Astrocyte (in vitro differentiated cells and primary cell): ENCODE data around the gene PPM1N. TPM values are rescaled to one million over a fixed set of nuclear protein-coding genes. Genes with fewer than 3 reads are reported as not detected.
"Not testable (repeated sequence)": the region's sequence is repeated elsewhere in the genome, so short reads cannot be mapped to it uniquely, and the experiment has no call there.

Experiments
- DNase-seq: peaks from one replicate; pipeline ENCODE4 v3.0.0-alpha.2; 2010; ENCODE audit warnings: low read depth
- FAIRE-seq: peaks from 2 replicates; lab custom pipeline; 2011; peaks lifted over from hg19 to GRCh38; lab: Jason Lieb, UNC
- H2AFZ ChIP-seq: 2 replicates; pipeline ENCODE4 v1.6.0; 2012; ENCODE audit warnings: low read depth, low read length, inconsistent platforms
- H3K27ac ChIP-seq: 2 replicates; pipeline ENCODE4 v1.5.1; 2011; ENCODE audit warnings: low read depth, low read length, inconsistent platforms
- H3K27me3 ChIP-seq: 2 replicates; pipeline ENCODE4 v1.6.0; 2011; ENCODE audit warnings: low read length, inconsistent platforms; ENCODE audit not compliant: insufficient read depth
- H3K36me3 ChIP-seq: 2 replicates; pipeline ENCODE4 v1.5.1; 2011; ENCODE audit warnings: low read length, inconsistent platforms; ENCODE audit not compliant: insufficient read depth
- H3K4me1 ChIP-seq: 2 replicates; pipeline ENCODE4 v1.5.1; 2011; ENCODE audit warnings: low read length, inconsistent platforms; ENCODE audit not compliant: insufficient read depth
- H3K4me2 ChIP-seq: 2 replicates; pipeline ENCODE4 v1.6.0; 2012; ENCODE audit warnings: low read length, inconsistent platforms
- H3K4me3 ChIP-seq: 2 replicates; pipeline ENCODE4 v1.5.1; 2011; ENCODE audit warnings: low read depth, mild to moderate bottlenecking, low read length, inconsistent platforms; ENCODE audit not compliant: insufficient read depth
- H3K79me2 ChIP-seq: 2 replicates; pipeline ENCODE4 v1.6.0; 2012; ENCODE audit warnings: mild to moderate bottlenecking, low read length, inconsistent platforms; ENCODE audit not compliant: insufficient read depth
- H3K9ac ChIP-seq: 2 replicates; pipeline ENCODE4 v1.6.0; 2012; ENCODE audit warnings: mild to moderate bottlenecking, low read length, inconsistent platforms
- H3K9me3 ChIP-seq: 2 replicates; pipeline ENCODE4 v1.5.1; 2012; ENCODE audit warnings: low read depth, mild to moderate bottlenecking, low read length, inconsistent platforms; ENCODE audit not compliant: insufficient read depth
- H4K20me1 ChIP-seq: 2 replicates; pipeline ENCODE4 v1.6.0; 2012; ENCODE audit warnings: low read length, inconsistent platforms; ENCODE audit not compliant: insufficient read depth
- H3K27ac Mint-ChIP-seq: one replicate; pipeline ENCODE4 v1.8.0; 2021; ENCODE audit warnings: mild to moderate bottlenecking, mixed read lengths; ENCODE audit not compliant: unreplicated experiment
- H3K27me3 Mint-ChIP-seq: one replicate; pipeline ENCODE4 v1.8.0; 2021; ENCODE audit warnings: low read depth, mixed read lengths; ENCODE audit not compliant: unreplicated experiment
- H3K36me3 Mint-ChIP-seq: one replicate; pipeline ENCODE4 v1.8.0; 2021; ENCODE audit warnings: low read depth, mixed read lengths; ENCODE audit not compliant: unreplicated experiment
- H3K4me1 Mint-ChIP-seq: one replicate; pipeline ENCODE4 v1.8.0; 2021; ENCODE audit warnings: low read depth, mixed read lengths; ENCODE audit not compliant: unreplicated experiment
- H3K4me3 Mint-ChIP-seq: one replicate; pipeline ENCODE4 v1.8.0; 2021; ENCODE audit warnings: mild to moderate bottlenecking, moderate library complexity, mixed read lengths; ENCODE audit not compliant: unreplicated experiment
- H3K9me3 Mint-ChIP-seq: one replicate; pipeline ENCODE4 v1.8.0; 2021; ENCODE audit warnings: mild to moderate bottlenecking, mixed read lengths; ENCODE audit not compliant: unreplicated experiment
- EZH2 ChIP-seq: IDR thresholded peaks from 2 replicates; pipeline ENCODE4 v1.6.1; 2012; ENCODE audit warnings: mild to moderate bottlenecking, low read length, inconsistent platforms; ENCODE audit not compliant: insufficient read depth
- total RNA-seq: library from RNA; stranded (reverse); gene quantifications from 2 replicates; pipeline ENCODE4 v1.2.1, GENCODE V29; 2021
- TF ChIP-seq, protein P1 (sequence below): IDR thresholded peaks from 2 replicates; pipeline ENCODE4 v1.5.1; 2011; ENCODE audit warnings: low read depth, mild to moderate bottlenecking, inconsistent platforms, low read length, moderate library complexity; ENCODE audit not compliant: insufficient read depth

Gene PPM1N
- total RNA-seq, 1 donor from 2014 or later, result 1.3 TPM

DNA sequence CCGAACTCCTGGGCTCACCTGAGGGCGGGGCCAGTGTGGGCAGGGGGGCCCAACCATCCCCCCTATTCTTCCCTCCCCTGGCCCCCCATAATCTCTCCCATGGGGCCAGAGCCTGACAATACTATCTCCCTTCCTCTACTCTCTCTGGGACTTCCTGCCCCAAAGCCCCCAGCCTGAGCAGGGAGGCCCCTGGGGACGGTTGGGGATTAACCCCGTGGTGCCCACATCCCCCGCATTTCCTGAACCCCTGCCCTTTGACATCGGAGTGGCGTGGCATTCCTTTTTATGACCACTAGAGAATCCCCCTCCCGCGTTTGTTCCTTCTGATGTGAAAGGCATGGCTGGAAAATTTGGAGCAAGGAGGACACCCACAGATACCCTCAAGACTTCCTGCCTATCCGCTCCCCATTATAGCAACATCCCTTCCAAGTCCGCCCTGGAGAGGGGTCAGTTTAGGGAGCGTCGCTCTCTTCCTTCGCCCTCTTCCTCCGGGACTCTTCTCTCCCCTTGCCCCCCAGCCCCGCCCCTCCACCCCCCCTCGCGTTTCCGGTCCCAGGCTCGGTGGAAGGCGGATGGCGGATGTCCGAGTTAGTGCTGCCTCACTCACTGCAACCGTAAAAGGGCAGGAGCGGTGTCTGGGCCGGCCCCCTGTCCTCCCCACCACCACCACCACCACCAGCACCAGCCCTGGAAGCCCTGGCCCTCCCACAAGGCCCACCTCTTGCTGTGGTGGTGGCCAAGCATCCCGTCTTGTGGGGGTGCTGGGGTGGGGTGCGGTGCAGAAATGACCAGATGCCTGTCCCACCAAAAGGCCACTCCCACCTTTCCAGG is 10.8 kb downstream of the PPM1N start:
- Histone ChIP-seq H3K9ac (peak overlapping the region; percentile 92), H3K36me3 (peaks cover 13% of the 10 kb centered on the region), H3K27ac (peak overlapping the region; percentile 62), H4K20me1 (peaks cover 49% of the 10 kb centered on the region), H2AFZ (no peak overlapping the region), H3K4me3 (peak overlapping the region; percentile 99), H3K79me2 (peaks cover 71% of the 10 kb centered on the region), H3K27me3 (no peaks in the 10 kb centered on the region), H3K4me2 (peak overlapping the region; percentile 100), H3K4me1 (peaks cover 25% of the 10 kb centered on the region), H3K9me3 (no peaks in the 10 kb centered on the region)
- no peak for FAIRE-seq
- TF ChIP-seq, protein P1, sequence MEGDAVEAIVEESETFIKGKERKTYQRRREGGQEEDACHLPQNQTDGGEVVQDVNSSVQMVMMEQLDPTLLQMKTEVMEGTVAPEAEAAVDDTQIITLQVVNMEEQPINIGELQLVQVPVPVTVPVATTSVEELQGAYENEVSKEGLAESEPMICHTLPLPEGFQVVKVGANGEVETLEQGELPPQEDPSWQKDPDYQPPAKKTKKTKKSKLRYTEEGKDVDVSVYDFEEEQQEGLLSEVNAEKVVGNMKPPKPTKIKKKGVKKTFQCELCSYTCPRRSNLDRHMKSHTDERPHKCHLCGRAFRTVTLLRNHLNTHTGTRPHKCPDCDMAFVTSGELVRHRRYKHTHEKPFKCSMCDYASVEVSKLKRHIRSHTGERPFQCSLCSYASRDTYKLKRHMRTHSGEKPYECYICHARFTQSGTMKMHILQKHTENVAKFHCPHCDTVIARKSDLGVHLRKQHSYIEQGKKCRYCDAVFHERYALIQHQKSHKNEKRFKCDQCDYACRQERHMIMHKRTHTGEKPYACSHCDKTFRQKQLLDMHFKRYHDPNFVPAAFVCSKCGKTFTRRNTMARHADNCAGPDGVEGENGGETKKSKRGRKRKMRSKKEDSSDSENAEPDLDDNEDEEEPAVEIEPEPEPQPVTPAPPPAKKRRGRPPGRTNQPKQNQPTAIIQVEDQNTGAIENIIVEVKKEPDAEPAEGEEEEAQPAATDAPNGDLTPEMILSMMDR, result no peak
- TF ChIP-seq EZH2, result no peak
- Mint-ChIP-seq H3K4me3 (peak overlapping the region; percentile 98), H3K9me3 (no peaks in the 10 kb centered on the region), H3K27me3 (no peaks in the 10 kb centered on the region), H3K27ac (peak overlapping the region; percentile 98), H3K4me1 (peaks cover 14% of the 10 kb centered on the region), H3K36me3 (peaks cover 9% of the 10 kb centered on the region)
- DNase-seq, result peak; percentile 64

DNA sequence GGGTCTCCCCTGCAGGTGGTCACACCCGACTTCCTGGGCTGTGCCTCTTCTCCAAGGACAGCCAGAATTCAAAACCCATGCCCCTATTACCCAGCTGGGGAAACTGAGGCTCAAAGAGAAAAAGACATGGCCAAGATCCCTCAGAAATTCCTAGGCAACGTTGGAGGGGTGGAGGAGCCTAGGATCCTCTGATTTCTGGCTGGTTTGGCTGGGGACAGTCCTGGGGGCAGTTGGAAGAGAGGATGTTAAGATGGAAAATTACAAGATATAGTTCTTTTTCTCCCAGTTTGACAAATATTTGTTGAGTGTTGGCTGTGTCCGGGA is 11.4 kb downstream of the PPM1N start:
- Histone ChIP-seq H4K20me1 (peaks cover 55% of the 10 kb centered on the region), H2AFZ (no peak overlapping the region)
- H3K4me1 Mint-ChIP-seq, result peaks cover 14% of the 10 kb centered on the region

DNA sequence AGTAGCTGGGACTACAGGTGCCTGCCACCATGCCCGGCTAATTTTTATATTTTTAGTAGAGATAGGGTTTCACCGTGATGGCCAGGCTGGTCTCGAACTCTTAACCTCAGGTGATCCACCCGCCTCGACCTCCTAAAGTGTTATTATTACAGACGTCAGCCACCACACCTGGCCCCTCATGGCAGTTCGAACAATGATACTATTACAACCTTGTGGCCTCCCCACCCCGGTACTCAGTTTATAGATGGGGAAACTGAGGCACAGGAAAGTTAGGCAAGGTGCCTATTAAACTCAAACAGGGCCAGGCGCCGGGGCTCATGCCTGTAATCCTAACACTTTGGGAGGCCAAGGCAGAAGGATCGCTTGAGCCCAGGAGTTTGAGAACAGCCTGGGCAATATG is 12.1 kb downstream of the PPM1N start:
- FAIRE-seq, H2AFZ ChIP-seq, H3K27me3 ChIP-seq, H3K27ac Mint-ChIP-seq, H3K9me3 ChIP-seq, H3K27me3 Mint-ChIP-seq, H3K27ac ChIP-seq, H3K4me3 ChIP-seq, H3K9me3 Mint-ChIP-seq, H3K9ac ChIP-seq, DNase-seq, H3K36me3 Mint-ChIP-seq: not testable (repeated sequence)
- peak overlapping the region; percentile 100 for H3K4me2 ChIP-seq
- peaks cover 29% of the 10 kb centered on the region for H3K4me1 ChIP-seq
- peaks cover 84% of the 10 kb centered on the region for H3K79me2 ChIP-seq
- Mint-ChIP-seq H3K4me3 (peak overlapping the region; percentile 98), H3K4me1 (peaks cover 15% of the 10 kb centered on the region)
- H4K20me1 ChIP-seq, result peaks cover 62% of the 10 kb centered on the region
- H3K36me3 ChIP-seq, result peaks cover 13% of the 10 kb centered on the region

More for the DNA sequence above, 11.4 kb downstream of the PPM1N start:
- peaks cover 30% of the 10 kb centered on the region for H3K4me1 ChIP-seq
- peaks cover 13% of the 10 kb centered on the region for H3K36me3 ChIP-seq
- no peaks in the 10 kb centered on the region for H3K27me3 ChIP-seq
- peaks cover 9% of the 10 kb centered on the region for H3K36me3 Mint-ChIP-seq
- H3K9me3 ChIP-seq, result no peaks in the 10 kb centered on the region
- H3K27me3 Mint-ChIP-seq, result no peaks in the 10 kb centered on the region
- H3K9ac ChIP-seq, result peak overlapping the region; percentile 92
- H3K4me3 ChIP-seq, result peak overlapping the region; percentile 41
- DNase-seq (no peak), FAIRE-seq (no peak)
- peak overlapping the region; percentile 55 for H3K27ac Mint-ChIP-seq
- H3K79me2 ChIP-seq, result peaks cover 77% of the 10 kb centered on the region
- no peak for TF ChIP-seq EZH2
- TF ChIP-seq, protein P1, result no peak
- H3K9me3 Mint-ChIP-seq, result no peaks in the 10 kb centered on the region
- H3K4me2 ChIP-seq, result peak overlapping the region; percentile 100
- H3K4me3 Mint-ChIP-seq, result peak overlapping the region; percentile 98
- peak overlapping the region; percentile 11 for H3K27ac ChIP-seq
